ENCODE data around the gene BICD1. TPM values are rescaled to one million over a fixed set of nuclear protein-coding genes. Genes with fewer than 3 reads are reported as not detected.

Gene BICD1
- total and polyA plus RNA-seq, 2 of the 13 experiments (the other 11 are each of a cell fraction or from before 2014, with no cell fraction given): 4.5 to 5.2 TPM

- Histone ChIP-seq H4K20me1 (ENCODE audit: insufficient read depth, low read length) (no peaks in the 10 kb centered on the region), H3K4me3 (replicated peaks in 1 of 3; ENCODE audit: insufficient read depth in 1 of 3, low read depth in 2 of 3, low read length in 3 of 3) (no peak overlapping the region), H3K27ac (ENCODE audit: extremely low read length, insufficient read depth, low read length) (no peak overlapping the region), H2AFZ (ENCODE audit: low read length) (no peak overlapping the region), H3K9me3 (ENCODE audit: low read length) (no peaks in the 10 kb centered on the region), H3K79me2 (ENCODE audit: insufficient read depth, low read length) (no peaks in the 10 kb centered on the region), H3K36me3 (replicated peaks in 1 of 2; ENCODE audit: control insufficient read depth in 1 of 2, insufficient read depth in 2 of 2, low read length in 2 of 2) (no peaks in the 10 kb centered on the region), H3K9ac (ENCODE audit: insufficient read depth, low read depth, low read length) (no peak overlapping the region), H3K27me3 (ENCODE audit: control insufficient read depth in 1 of 2, insufficient read depth in 2 of 2, low read length in 2 of 2) (no peaks in the 10 kb centered on the region), H3K4me1 (ENCODE audit: insufficient read depth, low read length) (no peaks in the 10 kb centered on the region), H3K4me2 (ENCODE audit: low read depth, low read length) (no peak overlapping the region)
- TF ChIP-seq ZSCAN31 (CRISPR knock-in tag; IDR thresholded peaks at IDR 0.05; ENCODE audit: low read depth) (no peak), ZNF615 (CRISPR knock-in tag; IDR thresholded peaks at IDR 0.05; ENCODE audit: borderline replicate concordance) (no peak)
- no TSS peak for BruUV-seq (replicated peaks)
- ChIA-PET POLR2A (no interaction called here), CTCF (ENCODE audit: low intra/inter-chr PET ratio, low total read pairs) (no interaction called here)
- DNase-seq (ENCODE audit: low spot score) (no peak), FAIRE-seq (no peak), ATAC-seq (no peak)
- intact Hi-C loops (cut with micrococcal nuclease; ENCODE audit: unreplicated experiment): no loop called here
- in situ Hi-C loops (cut with HindIII; ENCODE audit: extremely low pct_ligation_motif_present, low pct_unique_long_range_greater_than_20kb): no loop called here
Measured at GRCh38 chr12:32290411-32290810, 183.8 kb downstream of the BICD1 start.

GRCh38 chr12:32292151-32292550, 185.5 kb downstream of the BICD1 start:
- no TSS peak for BruUV-seq (replicated peaks)
- ATAC-seq (no peak), DNase-seq (ENCODE audit: low spot score) (no peak), FAIRE-seq (no peak)
- POLR2A ChIA-PET: no interaction called here
- H3K9ac ChIP-seq (ENCODE audit: insufficient read depth, low read depth, low read length): no peak overlapping the region
- H2AFZ ChIP-seq (ENCODE audit: low read length): no peak overlapping the region
- H3K27ac ChIP-seq (ENCODE audit: extremely low read length, insufficient read depth, low read length): no peak overlapping the region
- in situ Hi-C loops (cut with HindIII; ENCODE audit: extremely low pct_ligation_motif_present, low pct_unique_long_range_greater_than_20kb) (no loop called here), intact Hi-C loops (cut with micrococcal nuclease; ENCODE audit: unreplicated experiment) (no loop called here)
- no peaks in the 10 kb centered on the region for H3K36me3 ChIP-seq (replicated peaks in 1 of 2; ENCODE audit: control insufficient read depth in 1 of 2, insufficient read depth in 2 of 2, low read length in 2 of 2)
- peaks cover 5% of the 10 kb centered on the region; the same call in 1 of the 2 replicates for H3K4me1 ChIP-seq (ENCODE audit: insufficient read depth, low read length)
- H3K27me3 ChIP-seq (ENCODE audit: control insufficient read depth in 1 of 2, insufficient read depth in 2 of 2, low read length in 2 of 2): no peaks in the 10 kb centered on the region
- CTCF ChIA-PET (ENCODE audit: low intra/inter-chr PET ratio, low total read pairs): no interaction called here
- no peaks in the 10 kb centered on the region for H4K20me1 ChIP-seq (ENCODE audit: insufficient read depth, low read length)
- no peak overlapping the region for H3K4me2 ChIP-seq (ENCODE audit: low read depth, low read length)
- H3K4me3 ChIP-seq (replicated peaks in 1 of 3; ENCODE audit: insufficient read depth in 1 of 3, low read depth in 2 of 3, low read length in 3 of 3): no peak overlapping the region
- H3K79me2 ChIP-seq (ENCODE audit: insufficient read depth, low read length): no peaks in the 10 kb centered on the region
- H3K9me3 ChIP-seq (ENCODE audit: low read length): no peaks in the 10 kb centered on the region
- 94% methylated on average over 4 of the region's 4 CpGs for WGBS (ENCODE audit: low lambda C conversion rate)
- TF ChIP-seq ZNF503 (CRISPR knock-in tag; IDR thresholded peaks at IDR 0.05) (no peak), SMAD9 (CRISPR knock-in tag; IDR thresholded peaks at IDR 0.05) (no peak), ZNF12 (CRISPR knock-in tag; IDR thresholded peaks at IDR 0.05) (no peak), TERF1 (CRISPR knock-in tag; IDR thresholded peaks at IDR 0.05) (no peak), NONO (IDR thresholded peaks at IDR 0.05) (no peak), NONO (CRISPR knock-in tag; conservative IDR thresholded peaks at IDR 0.05) (no peak), ZNF333 (CRISPR knock-in tag; IDR thresholded peaks at IDR 0.05; ENCODE audit: borderline replicate concordance) (no peak), ZNF672 (CRISPR knock-in tag; IDR thresholded peaks at IDR 0.05) (no peak), SP2 (CRISPR knock-in tag; IDR thresholded peaks at IDR 0.05) (no peak), ZNF891 (CRISPR knock-in tag; IDR thresholded peaks at IDR 0.05) (no peak), PRMT3 (CRISPR knock-in tag; IDR thresholded peaks at IDR 0.05; ENCODE audit: borderline replicate concordance, low read depth) (no peak), ZNF33A (CRISPR knock-in tag; IDR thresholded peaks at IDR 0.05; ENCODE audit: borderline replicate concordance) (no peak), SNRNP70 (IDR thresholded peaks at IDR 0.05; ENCODE audit: low read depth, low read length) (no peak), ZNF678 (CRISPR knock-in tag; IDR thresholded peaks at IDR 0.05) (no peak), ZNF24 (IDR thresholded peaks at IDR 0.05) (no peak)

Data from HepG2 (cell line).